GM12864 (cell line): Measurements from ENCODE around the gene ARSD.
"Not testable (repeated sequence)": the region's sequence is repeated elsewhere in the genome, so short reads cannot be mapped to it uniquely, and the experiment has no call there.

Experiments used
- DNase-seq: peaks from one replicate; pipeline ENCODE4 v3.0.0-alpha.2; 2011; ENCODE audit warnings: low read depth
- H3K4me3 ChIP-seq: 2 replicates; pipeline ENCODE4 v1.5.1; 2011; ENCODE audit warnings: mild to moderate bottlenecking, low read depth, low read length, control low read depth
- CTCF ChIP-seq: IDR thresholded peaks from 2 replicates; pipeline ENCODE4 v1.5.1; 2011; ENCODE audit warnings: low read depth, mild to moderate bottlenecking, moderate library complexity, low read length, control low read depth, inconsistent platforms; ENCODE audit errors: missing control alignments

Gene ARSD

GRCh38 chrX:2898846-2899512 lies 30.2 kb downstream of the ARSD start:
- DNase-seq, result no peak
- no peak overlapping the region for H3K4me3 ChIP-seq
- TF ChIP-seq CTCF, result no peak

- H3K4me3 ChIP-seq, DNase-seq: not testable (repeated sequence)
Measured at GRCh38 chrX:2897690-2898623, 31.2 kb downstream of the ARSD start.

GRCh38 chrX:2897311-2897689 lies 31.8 kb downstream of the ARSD start:
- no peak for DNase-seq
- TF ChIP-seq CTCF, result no peak
- H3K4me3 ChIP-seq, result no peak overlapping the region

- no peak for TF ChIP-seq CTCF
- H3K4me3 ChIP-seq, result no peak overlapping the region
- no peak for DNase-seq
Measured at GRCh38 chrX:2894885-2895292, 34.2 kb downstream of the ARSD start.

GRCh38 chrX:2892816-2893215 lies 36.3 kb downstream of the ARSD start:
- no peak for TF ChIP-seq CTCF
- DNase-seq, result no peak
- no peak overlapping the region for H3K4me3 ChIP-seq

- not testable (repeated sequence) for H3K4me3 ChIP-seq, DNase-seq
Measured at GRCh38 chrX:2890536-2891460, 38.3 kb downstream of the ARSD start.

- TF ChIP-seq CTCF, result peak; percentile 29
- H3K4me3 ChIP-seq, result peak overlapping the region; percentile 42; the same call in 1 of the 2 replicates
- not testable (repeated sequence) for DNase-seq
Measured at GRCh38 chrX:2889706-2890490, 39.2 kb downstream of the ARSD start.
